NCI-H748 (cell line): ENCODE data around the gene NAPB.

Experiments used
- DNase-seq: peaks from one replicate; lab custom pipeline; 2025; ENCODE audit not compliant: unreplicated experiment; lab: John Stamatoyannopoulos, UW

Gene NAPB

GRCh38 chr20:23407781-23408464 lies 13.4 kb downstream of the NAPB start:
- DNase-seq, result no peak

GRCh38 chr20:23406880-23407279 lies 14.4 kb downstream of the NAPB start:
- DNase-seq, result no peak

- DNase-seq, result no peak
These were observed 17.1 kb downstream of the NAPB start for GRCh38 chr20:23404196-23404595.

- DNase-seq, result no peak
These were observed 17.5 kb downstream of the NAPB start for GRCh38 chr20:23403751-23404150.

GRCh38 chr20:23401051-23401450 lies 20.2 kb downstream of the NAPB start:
- no peak for DNase-seq

- no peak for DNase-seq
These were observed 21.6 kb downstream of the NAPB start for GRCh38 chr20:23399568-23400241.

GRCh38 chr20:23397961-23398360 lies 23.3 kb downstream of the NAPB start:
- no peak for DNase-seq

GRCh38 chr20:23396950-23397627 lies 24.2 kb downstream of the NAPB start:
- DNase-seq, result no peak

GRCh38 chr20:23393996-23394775 lies 27.1 kb downstream of the NAPB start:
- no peak for DNase-seq

- DNase-seq, result no peak
These were observed 29.5 kb downstream of the NAPB start for GRCh38 chr20:23391707-23392310.

GRCh38 chr20:23390091-23390774 lies 31.1 kb downstream of the NAPB start:
- no peak for DNase-seq

GRCh38 chr20:23387118-23387443 lies 34.2 kb downstream of the NAPB start:
- no peak for DNase-seq

- DNase-seq, result no peak
These were observed 34.8 kb downstream of the NAPB start for GRCh38 chr20:23386304-23387117.

GRCh38 chr20:23381876-23382275 lies 39.4 kb downstream of the NAPB start:
- DNase-seq, result no peak

GRCh38 chr20:23379772-23380171 lies 41.5 kb downstream of the NAPB start:
- DNase-seq, result no peak

GRCh38 chr20:23375827-23376226 lies 45.5 kb downstream of the NAPB start:
- no peak for DNase-seq

GRCh38 chr20:23374441-23374840 lies 46.8 kb downstream of the NAPB start:
- no peak for DNase-seq

GRCh38 chr20:23371496-23371895 lies 49.8 kb downstream of the NAPB start:
- no peak for DNase-seq

- no peak for DNase-seq
These were observed 50.4 kb downstream of the NAPB start for GRCh38 chr20:23370873-23371272.

- no peak for DNase-seq
These were observed 51.0 kb downstream of the NAPB start for GRCh38 chr20:23370274-23370673.
